ENCODE measurements around the gene KRTAP5-1. TPM values are rescaled to one million over a fixed set of nuclear protein-coding genes. Genes with fewer than 3 reads are reported as not detected.

KRTAP5-1 gene
- total and polyA plus RNA-seq, 7 donors = not detected

GRCh38 chr11:1560649-1561251 is 24.3 kb downstream of the KRTAP5-1 start:
- H3K9me3 ChIP-seq = no peaks in the 10 kb centered on the region
- no peaks in the 10 kb centered on the region for H3K27me3 ChIP-seq (ENCODE audit: insufficient read depth in 3 of 3, low read length in 2 of 3)
- H3K36me3 ChIP-seq (ENCODE audit: insufficient read depth in 1 of 2, low read depth in 1 of 2) = peaks cover 0 to 48% of the 10 kb centered on the region in 2 donors
- no peak overlapping the region for H3K4me3 ChIP-seq
- H3K4me1 ChIP-seq = peaks cover 44% of the 10 kb centered on the region
- intact Hi-C loops (cut with DNase I) = no loop called here
- ATAC-seq (no peak), DNase-seq (peak in 1 of 2 donors; percentile 49)
- peak overlapping the region; percentile 89 for H3K27ac ChIP-seq
- WGBS, 3 donors = 74 to 80% (median 76%) methylated on average over 8 of the region's 8 CpGs
- TF ChIP-seq CTCF (IDR thresholded peaks at IDR 0.05) = no peak

- no peak for DNase-seq
- intact Hi-C loops (cut with DNase I) = no loop called here
- no peaks in the 10 kb centered on the region for H3K27me3 ChIP-seq (ENCODE audit: insufficient read depth in 3 of 3, low read length in 2 of 3)
- no peak overlapping the region for H3K4me3 ChIP-seq
- no peaks in the 10 kb centered on the region for H3K9me3 ChIP-seq
- peaks cover 0 to 48% of the 10 kb centered on the region in 2 donors for H3K36me3 ChIP-seq (ENCODE audit: insufficient read depth in 1 of 2, low read depth in 1 of 2)
- 45 to 59% (median 54%) methylated on average over 14 to 15 of the region's 15 CpGs for WGBS, 3 donors
- H3K4me1 ChIP-seq = peaks cover 44% of the 10 kb centered on the region
- ATAC-seq = peak in 1 of 4 donors; percentile 6
- peak overlapping the region; percentile 89 for H3K27ac ChIP-seq
- no peak for TF ChIP-seq CTCF (IDR thresholded peaks at IDR 0.05)
These were observed 25.0 kb downstream of the KRTAP5-1 start for GRCh38 chr11:1560002-1560648.

- DNase-seq = peak; percentile 94 to 97
- WGBS, 3 donors = 19 to 35% (median 22%) methylated on average over 26 to 29 of the region's 29 CpGs
- Histone ChIP-seq H3K9me3 (no peaks in the 10 kb centered on the region), H3K4me3 (peak overlapping the region; percentile 42), H3K27me3 (ENCODE audit: insufficient read depth in 3 of 3, low read length in 2 of 3) (no peaks in the 10 kb centered on the region), H3K27ac (peak overlapping the region; percentile 89), H3K4me1 (peaks cover 40% of the 10 kb centered on the region), H3K36me3 (ENCODE audit: insufficient read depth in 1 of 2, low read depth in 1 of 2) (peaks cover 0 to 48% of the 10 kb centered on the region in 2 donors)
- TF ChIP-seq CTCF (IDR thresholded peaks at IDR 0.05) = no peak
- intact Hi-C loops (cut with DNase I) = no loop called here
- peak; percentile 90 to 92 (median 92) for ATAC-seq
These were observed 25.8 kb downstream of the KRTAP5-1 start for GRCh38 chr11:1559111-1559951.

GRCh38 chr11:1558775-1559110 is 26.3 kb downstream of the KRTAP5-1 start:
- no peak for TF ChIP-seq CTCF (IDR thresholded peaks at IDR 0.05)
- peaks cover 38% of the 10 kb centered on the region for H3K4me1 ChIP-seq
- H3K27me3 ChIP-seq (ENCODE audit: insufficient read depth in 3 of 3, low read length in 2 of 3) = no peaks in the 10 kb centered on the region
- H3K4me3 ChIP-seq = peak overlapping the region; percentile 42
- 48 to 53% (median 49%) methylated on average over 11 to 12 of the region's 12 CpGs for WGBS, 3 donors
- ATAC-seq (no peak), DNase-seq (no peak)
- H3K36me3 ChIP-seq (ENCODE audit: insufficient read depth in 1 of 2, low read depth in 1 of 2) = peaks cover 0 to 44% of the 10 kb centered on the region in 2 donors
- intact Hi-C loops (cut with DNase I) = no loop called here
- H3K27ac ChIP-seq = peak overlapping the region; percentile 89
- H3K9me3 ChIP-seq = no peaks in the 10 kb centered on the region
